Breast epithelium (tissue), 3 donors: Measurements from ENCODE around the gene LCP1.

Source experiments
- POLR2A ChIP-seq: fragments of 450-650 bp; IDR thresholded peaks from one replicate; pipeline ENCODE4 v1.6.1; 2016; ENCODE audit warnings: antibody characterized with exemption, mild to moderate bottlenecking, moderate library complexity
- POLR2AphosphoS5 ChIP-seq, 3 donors: sonication (generic); formaldehyde crosslinking; IDR thresholded peaks; one replicate each; pipeline ENCODE4 v1.6.1; 2017; ENCODE audit warnings: antibody characterized with exemption in 3 of 3
- TF ChIP-seq, protein P1 (sequence below), 3 donors: fragments of 450-650 bp; IDR thresholded peaks; one replicate each; pipeline ENCODE4 v1.5.1; 2016 to 2017; ENCODE audit warnings: antibody characterized with exemption in 3 of 3, mild to moderate bottlenecking in 3 of 3, moderate library complexity in 3 of 3

DNA sequence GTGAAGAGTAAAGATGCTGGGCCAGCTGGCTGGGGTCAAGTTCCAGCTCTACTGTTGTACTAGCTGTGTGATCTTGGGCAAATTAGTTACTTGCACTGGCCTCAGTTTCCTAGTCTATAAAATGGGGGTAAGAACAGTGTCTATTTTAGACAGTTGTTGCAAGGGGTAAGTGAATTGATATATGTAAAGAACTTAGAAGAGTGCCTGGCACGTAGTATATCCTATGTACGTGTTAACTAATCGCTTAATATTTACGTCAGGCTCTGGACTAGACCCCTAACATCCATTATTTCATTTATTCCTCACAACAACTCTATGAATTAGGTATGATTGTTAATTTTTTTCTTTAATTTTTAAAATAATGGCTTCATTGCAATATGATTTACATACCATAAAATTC is 3.7 kb upstream of the LCP1 start:
- TF ChIP-seq POLR2A (no peak), POLR2AphosphoS5 (IDR thresholded peaks at IDR 0.05) (no peak)
- TF ChIP-seq, protein P1, sequence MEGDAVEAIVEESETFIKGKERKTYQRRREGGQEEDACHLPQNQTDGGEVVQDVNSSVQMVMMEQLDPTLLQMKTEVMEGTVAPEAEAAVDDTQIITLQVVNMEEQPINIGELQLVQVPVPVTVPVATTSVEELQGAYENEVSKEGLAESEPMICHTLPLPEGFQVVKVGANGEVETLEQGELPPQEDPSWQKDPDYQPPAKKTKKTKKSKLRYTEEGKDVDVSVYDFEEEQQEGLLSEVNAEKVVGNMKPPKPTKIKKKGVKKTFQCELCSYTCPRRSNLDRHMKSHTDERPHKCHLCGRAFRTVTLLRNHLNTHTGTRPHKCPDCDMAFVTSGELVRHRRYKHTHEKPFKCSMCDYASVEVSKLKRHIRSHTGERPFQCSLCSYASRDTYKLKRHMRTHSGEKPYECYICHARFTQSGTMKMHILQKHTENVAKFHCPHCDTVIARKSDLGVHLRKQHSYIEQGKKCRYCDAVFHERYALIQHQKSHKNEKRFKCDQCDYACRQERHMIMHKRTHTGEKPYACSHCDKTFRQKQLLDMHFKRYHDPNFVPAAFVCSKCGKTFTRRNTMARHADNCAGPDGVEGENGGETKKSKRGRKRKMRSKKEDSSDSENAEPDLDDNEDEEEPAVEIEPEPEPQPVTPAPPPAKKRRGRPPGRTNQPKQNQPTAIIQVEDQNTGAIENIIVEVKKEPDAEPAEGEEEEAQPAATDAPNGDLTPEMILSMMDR (IDR thresholded peaks at IDR 0.05): no peak
